ENCODE data around the gene AR.

AR gene

DNA sequence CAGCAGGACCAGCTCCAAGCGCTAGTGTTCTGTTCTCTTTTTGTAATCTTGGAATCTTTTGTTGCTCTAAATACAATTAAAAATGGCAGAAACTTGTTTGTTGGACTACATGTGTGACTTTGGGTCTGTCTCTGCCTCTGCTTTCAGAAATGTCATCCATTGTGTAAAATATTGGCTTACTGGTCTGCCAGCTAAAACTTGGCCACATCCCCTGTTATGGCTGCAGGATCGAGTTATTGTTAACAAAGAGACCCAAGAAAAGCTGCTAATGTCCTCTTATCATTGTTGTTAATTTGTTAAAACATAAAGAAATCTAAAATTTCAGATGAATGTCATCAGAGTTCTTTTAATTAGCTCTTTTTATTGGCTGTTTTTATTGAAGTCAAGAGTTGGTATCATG lies 186.5 kb downstream of the AR start:
- no peak for DNase-seq (ENCODE audit: low read depth)

DNA sequence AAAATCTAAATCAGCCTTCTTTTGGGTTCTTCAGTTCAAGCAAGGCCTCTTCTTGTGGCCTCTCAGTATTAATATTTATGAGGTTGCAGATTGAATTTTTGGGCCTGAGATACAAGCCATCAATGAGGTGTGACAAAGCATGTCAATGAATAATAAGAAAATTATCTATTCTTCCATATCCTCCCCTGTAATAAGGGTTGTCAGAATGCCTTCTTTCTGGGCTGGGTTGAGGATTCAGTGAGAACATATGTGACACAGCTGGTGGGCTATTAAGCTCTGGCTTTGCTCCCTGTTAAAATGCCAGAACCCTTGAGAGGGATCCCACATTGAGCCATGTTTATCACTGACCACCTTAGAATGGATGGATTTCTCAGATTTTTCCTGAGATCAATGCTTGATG lies 187.2 kb downstream of the AR start:
- no peak for DNase-seq (ENCODE audit: low read depth)

DNA sequence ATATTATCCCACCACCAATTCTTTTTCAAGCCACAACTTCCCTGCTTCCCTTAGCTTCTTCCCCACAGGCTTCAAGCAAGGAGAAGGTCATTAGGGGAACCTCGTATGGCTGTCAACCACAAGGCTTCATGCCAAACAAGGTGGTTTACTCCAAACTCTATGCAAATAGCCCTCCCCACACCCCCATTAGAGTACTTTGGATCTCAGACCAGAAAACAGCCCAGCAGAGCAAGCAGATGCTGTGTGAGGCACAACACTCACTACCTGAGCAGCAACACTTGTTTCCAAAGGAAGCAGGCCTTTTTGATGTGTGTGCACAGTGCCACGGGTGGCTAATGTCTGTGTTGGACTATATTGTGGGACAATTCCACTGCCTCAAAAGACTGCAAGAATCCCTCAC lies 189.0 kb downstream of the AR start:
- DNase-seq (ENCODE audit: low read depth): no peak

DNA sequence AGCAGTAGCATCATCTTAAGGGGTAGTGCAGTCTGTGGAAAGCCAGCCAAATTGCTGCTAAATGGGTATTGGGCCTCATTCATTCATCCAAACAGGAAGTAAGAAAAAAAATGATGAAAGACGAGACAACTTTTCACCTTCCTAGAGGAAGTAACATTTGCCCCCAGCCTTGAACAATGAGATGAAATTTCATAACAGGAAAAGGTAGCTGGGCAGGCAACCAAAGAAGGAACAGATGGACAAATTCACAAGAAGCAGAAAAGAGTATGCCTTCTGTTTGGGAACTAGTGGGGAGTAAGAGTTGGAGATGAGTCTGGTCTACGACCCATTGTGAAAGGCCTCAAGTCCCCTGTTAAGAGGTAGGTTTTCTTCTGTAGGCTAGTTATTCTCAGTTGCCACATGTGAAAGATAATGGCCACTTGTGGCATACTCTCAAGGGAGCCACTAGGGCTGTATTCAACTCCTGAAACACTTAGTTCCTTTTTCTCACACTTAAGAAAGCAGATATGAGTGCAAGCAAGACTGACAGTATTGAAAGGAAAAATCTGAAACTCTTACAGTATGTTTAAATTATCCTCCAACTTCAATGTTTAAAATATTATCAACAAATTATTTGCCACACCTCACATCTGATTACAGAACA lies 190.4 kb downstream of the AR start:
- no peak for DNase-seq (ENCODE audit: low read depth)

DNA sequence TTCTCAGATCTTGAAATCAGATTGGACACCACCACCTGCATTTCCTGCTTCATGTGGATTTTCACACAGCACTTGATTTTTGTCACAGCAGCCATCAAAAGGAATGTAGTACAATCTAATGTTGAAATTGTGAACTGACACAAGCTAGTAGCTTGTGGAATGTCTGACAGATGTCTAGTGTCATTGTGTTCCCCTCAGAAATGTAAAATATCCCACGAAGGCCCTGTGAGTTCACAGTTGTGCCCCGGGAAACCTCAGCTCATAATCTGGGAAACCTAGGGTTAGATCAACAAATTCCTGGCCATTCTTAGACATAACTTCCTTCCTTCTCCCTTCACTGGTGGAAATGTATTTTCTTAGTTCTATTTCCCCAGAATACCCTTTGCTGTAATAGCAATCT lies 205.7 kb downstream of the AR start:
- DNase-seq (ENCODE audit: low read depth): no peak

DNA sequence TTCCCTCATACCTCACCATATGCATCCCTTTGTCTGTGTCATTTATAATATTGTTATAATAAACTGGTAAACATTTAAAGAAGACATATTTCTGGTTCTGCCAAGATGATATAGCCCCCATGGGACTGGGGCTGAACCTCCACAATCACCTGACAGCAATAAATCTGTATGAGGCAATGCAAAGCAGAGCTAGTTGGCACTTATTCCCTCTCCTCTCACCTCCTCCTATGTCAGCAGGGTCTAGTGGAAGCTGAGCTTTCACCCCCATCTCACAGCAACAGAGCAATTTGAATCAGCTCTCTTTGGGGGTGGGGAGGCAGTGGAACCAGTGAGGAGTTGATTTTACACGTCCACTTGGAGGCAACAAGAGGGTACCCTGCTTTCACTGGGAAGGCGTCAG lies 206.9 kb downstream of the AR start:
- DNase-seq (ENCODE audit: low read depth): no peak

DNA sequence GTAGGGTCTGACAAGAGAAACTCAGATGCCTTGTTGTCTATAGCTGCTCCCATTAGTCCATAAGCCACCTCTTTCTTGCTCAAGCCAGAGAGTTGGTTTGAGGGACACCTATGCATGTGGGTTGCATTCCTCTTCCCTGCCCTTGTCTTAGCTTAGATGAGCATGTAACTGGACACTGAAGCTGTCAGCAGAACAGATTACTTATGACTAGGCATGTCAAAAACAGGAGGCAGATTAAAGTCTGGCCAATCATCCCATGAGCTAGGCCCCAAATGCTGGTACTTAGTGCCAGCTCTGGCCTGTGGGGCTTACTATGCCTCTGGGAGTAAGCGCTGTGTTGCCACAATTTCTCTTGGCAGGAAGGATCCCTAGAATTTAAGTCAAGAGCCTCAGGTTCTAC lies 215.2 kb downstream of the AR start:
- no peak for DNase-seq (ENCODE audit: low read depth)

DNA sequence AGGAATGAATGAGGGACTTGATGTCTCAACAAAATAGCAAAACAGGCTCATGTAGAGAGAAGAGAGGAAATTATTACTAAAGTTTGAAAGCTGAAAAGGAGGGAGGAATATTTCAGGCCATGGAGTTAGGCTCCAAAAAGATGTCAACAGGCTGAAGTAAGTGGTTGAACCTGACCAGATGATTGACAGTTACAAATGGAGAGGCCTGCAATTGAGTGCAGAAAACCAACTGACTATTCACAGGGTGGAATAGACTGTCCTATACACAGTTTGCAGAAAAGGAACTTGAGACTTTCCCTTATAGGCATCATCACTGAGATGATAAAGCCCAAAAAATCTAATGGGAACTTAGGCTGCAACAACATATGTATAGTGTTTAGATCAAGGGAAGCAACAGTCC lies 233.3 kb downstream of the AR start:
- no peak for DNase-seq (ENCODE audit: low read depth)

DNA sequence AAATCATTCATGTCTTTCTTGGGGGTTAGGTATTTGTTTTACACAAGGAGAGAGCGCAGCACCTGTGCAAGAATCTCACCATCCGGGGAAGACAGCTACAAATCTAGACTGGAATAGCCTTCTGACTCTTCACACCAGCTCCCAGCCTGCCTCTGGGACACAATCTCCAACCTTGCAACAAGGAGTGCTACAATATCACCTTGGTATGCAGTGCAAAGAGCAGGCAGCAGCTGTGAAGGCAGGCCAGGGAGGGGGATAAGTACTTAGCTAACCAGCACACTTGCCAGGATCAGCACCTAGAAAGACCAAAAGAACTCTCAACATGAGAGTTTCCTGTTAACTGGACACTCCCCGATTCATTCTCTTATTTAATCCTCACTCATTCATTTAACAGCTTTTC lies 235.3 kb downstream of the AR start:
- DNase-seq (ENCODE audit: low read depth): no peak
